Activated CD4-positive, alpha-beta T cell treated with anti-CD3 and anti-CD28 coated beads, Interleukin-2, Interleukin-6, amounts not matched to agents 100 ng/mL and 50 ng/mL, durations not matched to agents 16 hours and 8 hours (primary cell): ENCODE data around the gene NR4A3.

ENCODE experiments used
- DNase-seq: peaks from one replicate; pipeline ENCODE4 v3.0.0-alpha.2; 2020

NR4A3 gene

DNA sequence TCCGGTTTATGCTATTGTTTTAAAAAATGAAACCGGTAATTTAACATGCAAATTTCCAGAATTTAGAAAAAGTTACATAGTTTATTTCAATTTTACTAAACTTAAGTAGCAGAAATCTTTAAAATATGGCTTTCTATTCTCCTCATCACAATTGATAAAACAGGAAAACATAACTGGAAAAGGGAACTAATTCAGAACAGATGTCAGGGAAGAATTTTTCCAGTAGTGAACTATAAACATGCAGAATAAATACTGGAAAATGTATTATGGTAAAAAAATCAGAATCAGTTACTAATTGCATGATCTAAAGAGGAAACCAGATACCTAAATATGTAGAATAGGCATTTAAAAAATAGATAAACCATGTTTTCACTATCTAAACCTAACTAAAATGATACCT lies 7.3 kb upstream of the NR4A3 start:
- no peak for DNase-seq

DNA sequence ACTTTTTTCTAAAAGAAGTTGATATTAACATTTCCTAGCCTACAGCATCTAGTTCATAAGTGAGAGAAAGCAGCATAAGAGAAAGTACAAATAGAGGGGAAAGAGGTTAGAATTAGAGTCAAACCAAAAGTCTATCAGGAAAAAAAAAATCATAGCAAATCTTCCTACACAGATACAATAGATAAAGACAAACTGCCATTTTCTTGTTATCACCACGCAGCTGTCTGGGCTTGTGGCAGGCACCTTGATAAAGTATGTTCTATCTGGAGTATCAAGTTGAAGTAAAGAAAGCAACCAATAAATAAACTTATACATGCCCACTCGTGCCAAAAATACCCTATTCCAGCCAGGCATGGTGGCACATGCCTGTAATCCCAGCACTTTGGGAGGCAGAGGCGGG lies 5.3 kb upstream of the NR4A3 start:
- DNase-seq: no peak

DNA sequence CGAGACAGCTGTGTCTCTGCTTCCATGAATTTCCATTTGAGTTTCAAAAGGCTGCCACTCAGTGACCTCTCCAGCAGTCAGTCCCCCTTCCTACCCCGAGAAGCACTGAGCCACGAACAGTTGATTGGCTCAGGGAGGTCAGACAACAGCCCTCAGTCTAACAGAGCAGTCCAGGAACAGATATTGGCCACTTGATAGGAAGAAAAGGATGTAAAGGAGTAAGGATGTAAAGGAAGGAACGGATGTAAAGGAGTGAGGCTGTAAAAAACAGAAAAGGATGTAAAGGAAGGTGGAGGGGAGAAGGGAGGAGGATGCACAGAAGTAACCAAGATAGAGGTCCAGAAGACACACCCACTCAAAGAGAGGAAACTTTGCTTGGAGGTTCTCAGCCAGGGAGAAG lies 3.2 kb upstream of the NR4A3 start:
- no peak for DNase-seq

DNA sequence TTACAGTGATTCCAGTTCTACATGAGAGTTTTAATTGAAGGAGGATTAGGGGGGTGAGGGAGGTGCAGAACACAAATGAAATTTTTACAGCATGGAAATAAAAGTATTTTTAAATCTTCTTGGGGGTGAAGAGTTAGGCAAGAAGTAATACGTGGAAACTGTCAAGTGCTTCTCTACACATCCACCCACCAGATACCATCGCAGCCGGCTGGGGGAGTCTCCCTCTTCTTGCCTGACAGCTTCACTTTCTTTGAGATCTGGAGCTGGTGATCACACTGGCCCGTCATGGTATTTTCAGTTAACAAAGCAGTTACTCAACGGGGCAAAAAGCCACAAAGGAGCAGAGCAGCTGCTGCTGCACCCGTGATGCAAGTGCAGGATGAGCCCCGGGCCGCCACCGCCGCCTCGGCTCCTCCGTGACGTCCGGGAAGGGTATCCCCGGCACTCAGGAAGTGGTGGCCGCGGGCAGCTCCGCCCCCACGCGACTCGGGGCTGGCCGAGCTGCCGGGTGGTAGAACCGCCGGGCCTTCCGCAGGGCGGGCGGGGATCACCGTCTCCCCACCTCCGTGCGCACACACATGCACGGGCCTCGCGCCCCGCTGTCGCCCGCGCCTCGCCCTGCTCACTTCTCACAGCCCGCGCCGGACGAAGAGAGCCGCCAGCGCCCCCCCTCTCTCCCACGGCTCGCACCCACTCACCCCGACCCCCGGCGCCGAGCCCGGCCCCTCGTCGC lies 2.4 kb upstream of the NR4A3 start:
- peak; percentile 94 for DNase-seq

DNA sequence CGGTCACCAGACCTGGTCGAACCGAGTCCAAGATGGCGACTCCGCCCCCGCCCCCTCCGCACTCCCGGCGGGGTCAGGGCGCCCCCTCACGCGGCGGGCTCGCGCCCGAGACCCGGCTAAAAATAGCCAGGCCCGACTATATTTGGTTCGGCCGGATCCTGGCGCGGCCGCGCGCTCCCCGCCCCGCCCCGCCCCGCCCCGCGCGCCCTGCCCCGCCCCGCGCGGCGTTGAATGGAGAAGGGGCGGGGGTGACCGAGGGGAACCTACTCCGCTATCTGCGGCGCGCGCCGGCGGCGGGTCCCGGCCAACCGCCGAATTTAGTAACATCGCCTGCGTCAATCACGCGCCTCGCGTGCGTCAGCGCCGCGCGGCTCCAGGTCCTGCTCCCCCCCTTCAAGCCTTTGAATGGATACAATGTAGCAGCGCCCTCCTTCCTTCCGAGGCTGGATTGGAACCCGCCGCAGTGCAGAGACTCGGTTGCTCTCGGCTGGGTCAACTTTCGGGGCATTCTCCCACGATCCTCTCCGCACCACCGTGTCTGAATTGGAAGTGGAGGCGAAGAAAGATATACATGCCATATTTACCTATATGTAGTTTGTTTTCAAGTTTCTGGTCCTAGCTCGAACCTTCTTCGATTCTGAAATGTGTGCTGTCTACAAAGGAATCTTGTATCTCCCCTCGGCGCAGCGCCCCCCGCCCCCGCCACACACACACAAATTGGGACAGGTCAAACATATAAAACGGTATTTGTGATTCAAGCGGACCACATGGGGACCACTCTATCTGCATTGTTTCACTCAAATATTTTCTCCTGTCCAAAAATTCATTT lies 1.6 kb upstream of the NR4A3 start:
- peak; percentile 92 for DNase-seq

DNA sequence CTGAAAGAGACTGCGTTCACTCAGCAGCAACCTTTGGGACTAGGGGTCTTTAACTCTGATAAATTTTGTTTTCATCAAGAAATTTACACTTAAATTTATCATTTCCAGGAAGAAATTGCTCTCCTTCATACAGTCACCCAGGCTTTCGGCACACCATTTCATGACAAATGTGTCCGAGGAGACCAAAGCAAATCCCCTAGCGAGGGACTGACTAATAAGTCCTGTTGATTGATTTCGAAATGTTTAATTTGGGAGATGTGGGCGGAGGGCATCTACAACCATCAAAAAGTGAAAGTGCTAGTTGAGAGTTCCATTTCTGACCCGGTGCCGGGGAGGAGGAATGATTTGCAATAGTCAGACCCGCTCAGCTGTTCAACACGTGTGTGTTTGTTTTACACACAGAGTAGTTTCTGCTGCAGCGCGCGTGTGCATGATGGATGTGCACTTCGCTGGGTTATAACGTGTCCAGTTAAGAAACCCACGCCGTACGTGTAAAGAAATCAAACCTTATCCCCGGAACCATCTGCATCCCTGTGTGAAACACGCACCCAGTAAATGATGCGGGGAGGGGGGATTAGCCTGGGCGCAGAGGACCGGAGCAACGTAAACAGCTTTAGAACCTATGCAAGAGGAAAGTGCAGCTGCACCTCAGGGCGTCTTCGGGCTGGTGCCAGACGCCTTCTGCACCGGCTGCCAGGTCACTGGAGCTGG lies 845 bp upstream of the NR4A3 start:
- peak; percentile 78 for DNase-seq

DNA sequence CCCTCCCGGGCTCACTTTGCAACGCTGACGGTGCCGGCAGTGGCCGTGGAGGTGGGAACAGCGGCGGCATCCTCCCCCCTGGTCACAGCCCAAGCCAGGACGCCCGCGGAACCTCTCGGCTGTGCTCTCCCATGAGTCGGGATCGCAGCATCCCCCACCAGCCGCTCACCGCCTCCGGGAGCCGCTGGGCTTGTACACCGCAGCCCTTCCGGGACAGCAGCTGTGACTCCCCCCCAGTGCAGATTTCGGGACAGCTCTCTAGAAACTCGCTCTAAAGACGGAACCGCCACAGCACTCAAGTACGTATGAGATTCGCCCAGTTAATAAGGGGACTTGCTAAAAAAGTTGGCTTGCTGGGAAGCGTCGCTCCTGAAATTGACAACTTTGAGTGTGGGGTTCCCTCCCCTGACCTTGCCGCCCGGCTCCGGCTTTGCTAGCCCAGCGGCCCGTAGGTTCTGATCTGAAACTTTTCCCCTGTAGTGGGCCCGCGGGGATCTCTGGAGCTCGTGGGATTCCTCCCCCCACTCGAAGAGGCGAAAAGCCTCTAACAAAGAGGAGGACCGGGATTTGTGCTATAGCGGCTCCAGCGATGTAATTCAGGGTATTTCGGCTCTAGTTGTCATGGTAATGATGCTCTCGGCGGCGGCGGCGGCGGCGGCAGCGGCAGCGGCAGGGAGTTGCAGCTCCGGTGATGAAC lies 572 bp downstream of the NR4A3 start:
- peak; percentile 49 for DNase-seq

DNA sequence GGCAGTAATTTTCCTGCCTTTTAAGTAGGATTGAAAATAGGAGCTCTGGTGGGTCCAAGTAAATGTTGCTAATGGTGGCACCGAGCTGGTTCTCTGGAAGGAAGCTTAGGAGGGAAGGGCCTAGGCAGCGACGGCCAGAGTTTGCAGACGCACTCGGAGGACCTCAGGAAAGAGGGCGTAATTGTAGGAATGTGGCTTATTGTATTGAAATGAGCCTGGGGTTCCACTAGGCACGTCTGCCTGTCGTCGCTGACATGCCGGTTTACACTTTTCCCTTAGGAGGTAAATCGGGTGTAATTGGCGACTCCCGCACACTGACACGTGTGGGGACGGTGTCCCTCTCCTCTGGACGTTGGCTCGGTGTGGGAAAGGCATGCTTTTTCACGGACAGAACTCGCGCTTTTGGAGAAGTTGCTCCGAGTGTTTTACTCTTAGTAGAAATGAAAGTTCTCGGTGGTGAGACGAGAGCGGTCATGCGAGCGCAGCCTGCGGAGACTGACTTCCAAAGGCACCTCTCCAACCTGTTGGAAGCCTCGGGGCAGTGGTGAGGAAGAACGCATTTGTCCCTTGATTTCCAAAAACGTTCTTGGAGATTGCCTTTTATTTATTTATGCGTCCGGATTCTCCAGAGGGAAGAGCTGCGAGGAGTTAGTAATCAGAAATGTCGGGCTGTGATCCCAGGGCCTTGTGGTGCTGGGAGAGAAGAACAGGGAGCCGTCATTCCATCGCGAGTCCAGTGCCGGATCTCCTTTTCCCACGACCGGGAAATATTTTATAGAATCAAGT lies 1.3 kb downstream of the NR4A3 start:
- DNase-seq: peak; percentile 25

DNA sequence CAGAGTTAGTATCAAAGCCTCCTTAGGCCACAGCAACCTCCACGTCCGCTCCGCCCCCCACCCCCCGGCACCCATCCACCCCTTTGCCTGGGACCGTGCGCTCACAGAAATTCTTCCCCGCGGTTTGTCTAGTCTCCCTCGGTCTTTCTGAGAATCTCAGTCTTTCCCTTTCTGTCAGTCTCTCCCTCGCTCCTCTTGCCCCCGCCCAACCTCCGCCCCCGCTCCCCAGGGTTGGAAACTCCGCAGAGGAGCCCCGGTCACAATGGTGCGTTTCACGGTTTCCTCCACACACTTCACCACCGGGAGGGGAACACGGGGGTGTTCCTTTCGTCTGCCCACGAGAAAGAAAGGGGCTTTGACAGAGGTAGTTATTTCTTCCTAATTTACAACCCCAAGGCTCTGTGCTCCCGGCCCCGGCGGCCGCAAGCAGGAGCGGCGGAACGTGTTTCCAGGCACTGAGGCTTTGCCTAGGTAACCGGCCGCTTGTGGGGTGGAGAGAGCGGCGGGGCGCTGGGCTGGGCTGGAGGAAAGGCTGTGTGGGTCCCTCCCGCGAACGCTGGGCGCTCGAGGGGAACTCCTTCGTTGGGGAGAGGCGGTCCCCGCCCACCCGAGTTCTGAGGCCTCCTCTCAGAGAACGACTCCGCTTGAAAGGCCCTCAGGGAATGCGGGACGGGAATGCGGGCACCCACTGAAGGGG lies 2.1 kb downstream of the NR4A3 start:
- peak; percentile 64 for DNase-seq

DNA sequence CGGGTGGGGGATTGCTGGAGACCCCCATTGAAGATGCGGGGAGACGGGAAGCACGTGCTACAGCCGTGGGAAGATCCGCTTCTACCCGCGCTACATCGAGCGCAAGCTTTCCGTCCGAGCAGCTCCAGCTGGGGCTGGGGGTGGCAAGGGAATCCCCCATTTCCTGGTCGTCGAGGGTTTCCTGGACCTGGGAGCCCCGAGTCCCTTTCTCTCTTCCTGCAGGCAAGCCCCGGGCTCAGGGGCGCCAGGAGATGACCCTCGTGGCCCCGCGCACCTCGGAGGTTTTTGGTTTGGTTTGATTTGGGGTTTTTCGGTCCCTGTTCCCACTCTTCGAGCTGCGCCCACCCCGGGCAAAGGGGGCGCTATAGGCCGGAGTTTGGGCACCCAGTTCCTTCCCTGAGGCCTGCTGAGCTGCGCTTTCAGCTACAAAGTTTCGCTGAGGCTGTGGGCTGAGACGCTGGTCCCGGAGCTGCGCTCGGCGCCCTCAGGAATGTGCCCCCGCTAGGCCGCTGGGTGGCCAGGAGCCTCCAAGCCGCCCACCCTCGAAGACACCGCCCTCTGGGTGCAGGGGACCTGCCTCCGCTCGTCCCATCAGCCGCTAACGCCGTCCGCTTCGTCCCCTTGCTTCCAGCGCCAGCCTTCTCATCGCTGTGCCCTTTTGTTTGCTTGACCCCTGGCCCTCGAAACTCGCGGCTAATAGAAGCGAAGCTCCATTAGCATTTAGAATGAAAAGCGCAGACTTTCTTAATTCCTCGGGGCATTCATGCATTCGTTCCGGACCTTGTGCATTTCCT lies 2.9 kb downstream of the NR4A3 start:
- DNase-seq: peak; percentile 81

DNA sequence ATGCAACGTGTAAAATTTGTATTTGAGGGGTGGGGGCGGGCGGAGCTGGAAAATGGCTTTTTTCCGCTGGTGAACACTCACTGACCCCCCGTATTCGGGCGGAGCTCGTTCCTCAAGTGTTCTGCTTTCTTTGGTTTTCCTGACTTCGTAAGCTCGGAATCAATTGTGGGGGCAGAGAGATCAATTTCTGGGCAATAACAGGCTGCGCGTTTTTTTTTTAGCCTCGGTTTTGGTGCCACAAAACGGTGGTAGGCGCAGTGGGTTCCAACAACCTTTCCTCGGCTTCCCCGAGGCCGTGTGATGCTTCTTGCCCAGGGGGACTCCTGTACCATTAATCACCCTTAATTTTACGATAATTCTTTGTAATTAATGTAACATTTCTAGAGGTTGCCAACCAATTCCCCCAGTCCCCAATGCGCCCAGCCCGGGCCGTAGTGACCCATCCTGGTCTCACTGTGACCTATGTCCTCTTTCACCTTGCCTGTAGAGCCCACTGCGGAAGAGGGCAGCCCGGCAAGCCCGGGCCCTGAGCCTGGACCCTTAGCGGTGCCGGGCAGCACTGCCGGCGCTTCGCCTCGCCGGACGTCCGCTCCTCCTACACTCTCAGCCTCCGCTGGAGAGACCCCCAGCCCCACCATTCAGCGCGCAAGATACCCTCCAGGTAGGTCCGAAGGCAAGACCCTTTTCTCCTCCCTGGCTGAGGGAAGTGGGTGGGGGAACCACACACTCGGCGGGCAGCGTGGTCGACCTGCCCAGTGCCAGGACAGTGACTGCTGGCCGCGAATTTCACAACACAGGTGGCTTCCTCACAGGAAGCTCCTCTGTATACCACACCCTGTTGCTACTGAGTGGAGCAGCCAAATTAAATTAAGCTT lies 3.7 kb downstream of the NR4A3 start:
- DNase-seq: no peak

DNA sequence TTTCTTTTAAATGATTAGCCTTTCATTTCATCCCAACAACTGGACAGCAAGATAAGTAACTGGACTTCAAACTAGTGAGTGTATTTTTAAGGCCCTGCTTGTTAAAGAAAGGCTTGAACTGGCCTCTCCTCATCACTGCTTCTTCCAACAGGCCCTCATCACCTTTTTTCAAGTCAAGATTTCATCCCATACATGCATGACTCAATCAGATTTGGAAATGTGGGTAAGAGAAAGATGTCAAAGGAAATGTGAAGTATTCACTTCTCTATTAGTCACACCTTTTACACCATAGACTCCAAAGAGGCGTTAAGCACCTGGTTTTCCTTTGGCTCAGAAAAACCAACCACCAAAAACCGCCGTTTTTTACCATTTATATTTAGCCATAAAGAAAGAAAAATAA lies 4.9 kb downstream of the NR4A3 start:
- DNase-seq: peak; percentile 39

DNA sequence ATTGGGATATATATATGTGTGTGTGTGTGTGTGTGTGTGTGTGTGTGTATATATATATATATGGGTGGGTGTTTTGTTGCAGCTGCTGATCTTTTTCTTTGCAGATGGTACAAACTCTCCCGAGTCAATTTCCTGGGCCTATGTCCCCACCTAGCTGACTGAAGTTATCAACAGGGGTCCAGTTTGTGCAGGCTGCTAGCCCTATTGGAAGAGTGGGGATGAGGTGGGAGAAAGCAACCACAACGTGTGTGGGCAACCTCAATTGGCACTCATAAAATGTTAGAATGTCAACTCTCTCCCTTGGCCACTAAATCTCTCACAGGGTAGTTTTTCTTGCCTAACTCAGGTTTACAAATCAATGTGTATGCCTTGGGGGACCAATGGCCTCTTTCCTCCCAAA lies 5.6 kb downstream of the NR4A3 start:
- no peak for DNase-seq

DNA sequence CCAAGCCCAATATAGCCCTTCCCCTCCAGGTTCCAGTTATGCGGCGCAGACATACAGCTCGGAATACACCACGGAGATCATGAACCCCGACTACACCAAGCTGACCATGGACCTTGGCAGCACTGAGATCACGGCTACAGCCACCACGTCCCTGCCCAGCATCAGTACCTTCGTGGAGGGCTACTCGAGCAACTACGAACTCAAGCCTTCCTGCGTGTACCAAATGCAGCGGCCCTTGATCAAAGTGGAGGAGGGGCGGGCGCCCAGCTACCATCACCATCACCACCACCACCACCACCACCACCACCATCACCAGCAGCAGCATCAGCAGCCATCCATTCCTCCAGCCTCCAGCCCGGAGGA lies 6.3 kb downstream of the NR4A3 start:
- DNase-seq: no peak

DNA sequence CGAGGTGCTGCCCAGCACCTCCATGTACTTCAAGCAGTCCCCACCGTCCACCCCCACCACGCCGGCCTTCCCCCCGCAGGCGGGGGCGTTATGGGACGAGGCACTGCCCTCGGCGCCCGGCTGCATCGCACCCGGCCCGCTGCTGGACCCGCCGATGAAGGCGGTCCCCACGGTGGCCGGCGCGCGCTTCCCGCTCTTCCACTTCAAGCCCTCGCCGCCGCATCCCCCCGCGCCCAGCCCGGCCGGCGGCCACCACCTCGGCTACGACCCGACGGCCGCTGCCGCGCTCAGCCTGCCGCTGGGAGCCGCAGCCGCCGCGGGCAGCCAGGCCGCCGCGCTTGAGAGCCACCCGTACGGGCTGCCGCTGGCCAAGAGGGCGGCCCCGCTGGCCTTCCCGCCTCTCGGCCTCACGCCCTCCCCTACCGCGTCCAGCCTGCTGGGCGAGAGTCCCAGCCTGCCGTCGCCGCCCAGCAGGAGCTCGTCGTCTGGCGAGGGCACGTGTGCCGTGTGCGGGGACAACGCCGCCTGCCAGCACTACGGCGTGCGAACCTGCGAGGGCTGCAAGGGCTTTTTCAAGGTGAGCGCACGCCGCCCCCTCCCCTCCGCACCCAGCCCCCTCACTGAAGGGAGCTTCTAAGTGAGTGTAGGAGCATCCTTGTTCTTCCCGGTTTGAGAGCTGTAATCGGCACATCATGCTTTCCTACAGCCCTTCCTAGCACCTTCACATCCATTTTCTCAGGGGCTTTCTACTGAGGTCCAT lies 6.9 kb downstream of the NR4A3 start:
- DNase-seq: no peak

DNA sequence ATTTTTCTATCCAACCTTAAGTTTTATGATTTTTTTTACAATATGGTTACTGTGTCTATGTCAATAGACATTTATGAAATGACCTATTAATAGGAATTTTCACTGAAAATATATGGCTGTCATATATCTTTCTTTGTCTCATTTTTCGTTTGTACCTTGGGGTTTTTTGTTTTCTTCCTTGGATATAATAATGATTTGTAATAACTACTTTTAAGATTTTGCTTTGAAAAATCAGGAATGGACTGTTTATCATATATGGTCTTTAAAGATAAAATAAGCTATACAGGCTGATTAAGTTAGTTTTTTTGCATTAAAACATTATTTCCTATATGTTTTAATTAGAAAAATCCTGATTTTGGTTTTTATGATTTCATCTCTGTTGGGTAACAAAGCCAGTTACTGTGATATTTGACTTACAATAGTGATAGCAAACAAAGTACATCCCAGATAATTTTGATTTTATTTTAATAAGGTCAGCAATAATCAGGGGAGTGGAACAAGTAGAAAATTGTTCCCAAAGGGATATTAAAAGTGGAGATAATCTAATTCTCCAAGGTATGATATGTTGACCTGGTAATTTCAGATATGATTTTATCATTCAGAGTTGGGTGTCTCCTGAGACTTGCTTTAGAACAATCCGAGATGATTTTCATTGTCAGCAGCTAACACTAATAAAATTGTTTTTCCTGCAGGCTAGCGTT lies 10.3 kb downstream of the NR4A3 start:
- DNase-seq: no peak

DNA sequence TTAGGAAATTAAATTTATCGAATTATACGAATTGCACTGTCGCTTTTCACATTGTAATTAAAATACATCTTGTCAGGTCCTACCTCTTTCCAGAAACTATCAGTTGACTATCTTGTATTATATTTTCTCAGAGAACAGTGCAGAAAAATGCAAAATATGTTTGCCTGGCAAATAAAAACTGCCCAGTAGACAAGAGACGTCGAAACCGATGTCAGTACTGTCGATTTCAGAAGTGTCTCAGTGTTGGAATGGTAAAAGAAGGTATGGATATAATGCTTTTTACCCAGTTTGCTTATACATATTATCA lies 10.8 kb downstream of the NR4A3 start:
- no peak for DNase-seq

DNA sequence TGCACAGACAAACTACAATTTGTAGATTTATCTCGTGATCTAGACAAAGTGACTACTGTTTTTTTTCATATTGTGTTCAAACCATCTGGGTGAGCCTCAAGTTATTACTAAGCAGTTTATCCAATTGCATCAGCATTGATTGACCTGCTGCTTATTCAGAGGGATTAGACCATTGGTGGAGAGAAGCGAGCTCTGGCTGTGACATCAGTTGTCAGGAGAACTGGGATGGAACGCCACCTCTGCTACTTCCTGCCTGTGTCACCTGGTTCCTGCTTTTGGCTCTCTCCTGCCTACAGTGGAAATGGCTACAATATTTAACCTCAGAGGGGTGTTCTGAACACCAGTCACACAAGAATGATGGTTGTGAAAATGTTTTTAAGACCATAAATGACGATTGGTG lies 12.1 kb downstream of the NR4A3 start:
- no peak for DNase-seq

DNA sequence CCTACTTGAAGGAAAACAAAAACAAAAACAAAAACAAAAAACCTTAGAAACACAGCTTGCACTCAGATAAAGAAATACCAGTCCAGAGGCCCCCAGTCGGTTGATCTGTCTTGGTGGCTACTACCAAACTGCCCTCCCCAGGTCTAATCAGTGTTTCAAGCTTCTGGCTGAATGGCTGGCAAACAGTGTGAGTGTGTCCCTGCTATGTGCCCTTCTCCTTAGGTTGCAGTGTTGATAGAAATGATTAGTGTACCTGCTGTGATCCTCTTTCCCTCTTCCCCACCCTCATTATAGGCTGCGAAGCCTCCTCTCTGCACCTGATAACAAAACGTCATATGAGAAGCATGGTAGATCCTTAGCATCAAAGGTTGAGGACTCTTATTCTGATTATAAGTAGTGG lies 12.8 kb downstream of the NR4A3 start:
- DNase-seq: no peak
